HG03095 (cell line): Measurements from ENCODE around the gene SLC4A11.

Experiments
- ATAC-seq: cut with Tn5 transposase; IDR thresholded peaks from one replicate; pipeline ENCODE4 v1.9.1; 2021; ENCODE audit warnings: moderate library complexity; ENCODE audit not compliant: unreplicated experiment

The SLC4A11 gene

DNA sequence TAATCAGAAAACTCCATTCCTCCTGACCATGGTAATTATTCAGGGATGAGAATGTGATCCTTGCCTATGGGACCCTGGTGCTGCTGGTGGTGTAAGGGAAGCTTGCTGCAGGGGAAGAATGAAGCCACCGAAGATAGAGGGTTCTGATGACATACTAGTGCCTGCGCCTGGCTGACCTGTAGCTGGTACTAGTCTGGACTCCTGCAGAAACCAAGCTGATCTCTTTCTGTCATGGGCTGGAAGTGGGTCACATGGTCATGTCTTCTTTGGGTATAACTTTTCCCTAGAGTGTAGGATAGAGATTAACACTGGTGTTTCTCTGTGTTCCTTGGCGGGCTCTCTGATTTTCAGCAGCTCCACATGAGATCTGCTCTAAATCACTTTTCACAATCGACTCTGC lies 8.6 kb upstream of the SLC4A11 start:
- no peak for ATAC-seq

- no peak for ATAC-seq
Observed at GRCh38 chr20:3246682-3247081, 7.7 kb upstream of the SLC4A11 start.

DNA sequence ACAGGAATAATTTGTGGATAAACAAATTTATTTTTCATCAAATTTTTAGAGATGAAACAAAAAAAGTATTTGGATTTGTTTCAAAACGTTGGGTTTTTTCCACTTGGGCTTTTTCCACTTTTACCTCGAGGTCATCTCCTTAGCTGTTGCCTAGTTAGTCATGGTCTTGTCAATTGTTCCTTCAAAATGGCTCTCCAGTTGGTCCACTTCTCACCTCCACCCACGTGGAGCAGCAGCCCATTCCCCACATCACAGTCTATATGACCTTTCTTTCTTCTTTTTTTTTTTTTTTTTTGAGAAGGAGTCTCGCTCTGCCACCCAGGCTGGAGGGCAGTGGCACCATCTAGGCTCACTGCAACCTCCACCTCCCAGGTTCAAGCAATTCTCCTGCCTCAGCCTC lies 6.7 kb upstream of the SLC4A11 start:
- no peak for ATAC-seq

- no peak for ATAC-seq
Observed at GRCh38 chr20:3245156-3245555, 6.2 kb upstream of the SLC4A11 start.

- no peak for ATAC-seq
Observed at GRCh38 chr20:3244613-3245012, 5.6 kb upstream of the SLC4A11 start.

DNA sequence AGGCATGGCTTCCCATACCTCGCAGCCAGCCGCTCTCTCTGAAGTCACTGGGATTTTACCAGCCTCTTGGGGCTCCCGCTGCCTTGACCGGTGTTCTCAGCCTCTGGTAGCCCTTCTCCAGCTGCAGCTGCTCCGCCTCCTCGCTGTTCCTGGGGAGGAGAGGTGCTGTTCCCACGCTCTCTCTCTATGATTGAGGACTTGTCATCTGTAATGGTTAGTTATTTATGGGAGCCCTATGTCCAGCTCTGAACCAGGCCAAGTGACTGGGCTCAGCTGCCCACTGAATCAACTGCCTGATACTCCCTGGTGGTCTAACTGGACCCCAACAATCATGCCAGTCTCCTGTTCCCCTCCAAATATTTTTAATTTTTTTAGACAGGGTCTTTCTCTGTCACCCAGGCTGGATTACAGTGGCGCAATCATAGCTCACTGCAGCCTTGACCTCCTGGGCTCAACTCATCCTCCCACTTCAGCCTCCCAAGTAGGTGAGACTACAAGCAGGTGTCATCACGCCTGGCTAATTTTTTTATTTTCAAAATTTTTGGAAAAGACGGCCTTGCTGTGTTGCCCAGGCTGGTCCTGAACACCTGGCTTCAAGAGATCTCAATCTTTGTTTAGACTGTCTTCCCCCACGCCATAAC lies 4.8 kb upstream of the SLC4A11 start:
- ATAC-seq, result no peak

GRCh38 chr20:3242172-3242692 lies 3.2 kb upstream of the SLC4A11 start:
- ATAC-seq, result no peak

GRCh38 chr20:3240776-3241363 lies 1.9 kb upstream of the SLC4A11 start:
- no peak for ATAC-seq

DNA sequence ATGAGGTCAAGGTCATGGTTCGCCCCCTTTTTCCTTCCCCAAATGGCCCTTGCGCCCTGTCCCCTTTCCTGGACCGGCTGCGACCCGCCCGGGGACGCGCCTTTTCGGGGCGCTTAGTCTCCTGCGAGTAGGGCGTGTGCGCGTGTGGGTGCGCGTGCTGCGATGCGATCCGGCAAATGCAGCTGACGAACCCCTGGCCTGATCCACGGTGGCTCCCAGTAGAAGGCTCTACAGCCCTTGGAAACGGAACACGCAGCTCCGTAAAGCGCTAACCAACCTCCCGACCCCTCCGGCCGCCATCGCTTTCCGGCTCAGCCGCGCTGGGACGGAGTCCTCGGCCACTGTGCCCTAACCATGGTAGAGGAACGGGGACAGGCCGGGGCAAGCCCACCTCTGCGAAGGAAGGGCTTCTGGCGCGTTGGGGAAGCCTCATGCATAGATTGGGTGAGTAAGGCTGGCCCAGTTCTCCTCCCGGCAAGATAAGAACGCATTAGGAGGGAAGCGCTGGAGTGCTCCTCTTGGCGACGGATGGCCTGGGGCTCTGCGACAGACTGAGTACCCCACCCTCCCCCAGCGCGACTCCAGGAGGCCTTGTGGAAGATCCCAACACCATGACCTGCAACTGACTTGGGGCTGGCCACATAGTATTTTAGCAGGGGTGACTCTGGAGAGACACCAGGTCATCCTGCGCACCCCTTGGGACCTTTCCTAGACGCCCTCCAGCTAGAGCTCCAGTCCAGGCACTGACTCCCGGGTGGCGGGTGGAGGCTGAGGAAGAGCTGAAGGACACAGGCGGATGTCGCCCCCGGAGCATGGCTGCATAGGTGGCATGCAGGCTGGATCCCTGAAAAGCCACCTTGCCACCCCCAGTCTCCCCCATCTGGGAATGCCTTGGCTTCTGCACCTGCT lies 1.1 kb upstream of the SLC4A11 start:
- no peak for ATAC-seq

- ATAC-seq, result no peak
Observed at GRCh38 chr20:3238616-3239025, 369 bp downstream of the SLC4A11 start.

DNA sequence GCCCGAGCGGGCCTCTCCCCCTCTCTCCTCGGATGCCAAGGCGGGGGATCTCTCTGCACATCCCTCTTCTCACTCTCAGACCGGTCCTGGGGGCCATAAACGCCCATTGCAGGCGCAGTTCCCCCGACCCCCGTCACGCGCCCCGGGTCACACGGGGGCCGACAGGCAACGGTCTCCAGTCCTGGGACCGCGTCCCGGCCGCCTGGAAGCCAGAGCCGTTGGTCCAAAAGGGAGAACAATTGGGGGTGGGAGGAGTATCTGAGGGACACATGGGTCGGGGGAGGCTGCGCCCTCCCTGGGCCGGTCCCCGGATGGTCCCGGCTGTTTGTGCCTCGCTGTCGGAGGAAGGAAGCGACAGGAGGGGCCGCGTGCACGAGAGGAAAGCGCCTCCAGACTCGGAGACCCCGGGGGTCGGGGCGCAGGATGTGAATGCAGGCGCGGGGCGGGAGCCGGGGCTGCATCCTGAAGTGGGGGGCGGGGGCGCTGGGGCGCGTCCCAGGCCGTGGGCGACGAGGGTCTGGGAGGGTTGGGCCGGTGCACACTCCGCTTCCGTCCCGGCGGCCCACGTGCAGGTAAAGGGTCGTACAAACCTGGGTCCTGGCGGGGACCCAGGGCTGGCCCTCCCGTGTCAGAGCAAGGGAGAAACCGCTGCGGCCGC lies 903 bp downstream of the SLC4A11 start:
- no peak for ATAC-seq

GRCh38 chr20:3237011-3237957 lies 1.7 kb downstream of the SLC4A11 start:
- ATAC-seq, result no peak

DNA sequence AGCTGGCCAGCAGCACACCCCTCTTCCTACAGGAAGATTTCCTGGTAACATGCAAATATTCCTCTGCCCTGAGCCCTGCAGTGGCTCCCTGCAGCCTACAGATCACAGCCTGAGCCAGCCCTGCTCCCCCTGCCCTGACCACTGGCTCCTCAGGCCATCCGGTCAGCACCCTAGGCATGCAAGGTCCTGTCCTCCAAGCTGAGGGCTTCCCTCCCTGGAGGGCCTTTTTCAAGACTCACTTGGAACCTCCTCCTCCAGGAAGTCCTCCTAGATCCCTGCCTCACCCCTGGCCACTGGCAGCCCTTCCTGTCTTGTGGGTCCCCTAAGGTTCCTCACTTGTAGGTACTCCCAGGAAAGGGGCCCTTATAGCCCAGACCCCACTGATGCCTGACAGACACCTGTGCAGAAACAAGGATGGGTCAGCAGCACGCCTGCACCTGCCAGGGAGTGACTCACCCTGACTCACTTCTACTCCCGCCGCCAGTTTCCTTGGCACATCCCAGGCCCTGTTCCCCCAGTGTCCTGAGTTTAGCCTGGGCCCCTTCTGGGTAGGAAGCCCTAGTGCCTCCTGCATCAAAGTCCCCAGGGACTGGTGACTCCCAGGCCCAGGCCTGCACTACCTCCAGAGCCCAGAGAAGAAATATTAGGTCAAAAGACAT lies 3.2 kb downstream of the SLC4A11 start:
- no peak for ATAC-seq

DNA sequence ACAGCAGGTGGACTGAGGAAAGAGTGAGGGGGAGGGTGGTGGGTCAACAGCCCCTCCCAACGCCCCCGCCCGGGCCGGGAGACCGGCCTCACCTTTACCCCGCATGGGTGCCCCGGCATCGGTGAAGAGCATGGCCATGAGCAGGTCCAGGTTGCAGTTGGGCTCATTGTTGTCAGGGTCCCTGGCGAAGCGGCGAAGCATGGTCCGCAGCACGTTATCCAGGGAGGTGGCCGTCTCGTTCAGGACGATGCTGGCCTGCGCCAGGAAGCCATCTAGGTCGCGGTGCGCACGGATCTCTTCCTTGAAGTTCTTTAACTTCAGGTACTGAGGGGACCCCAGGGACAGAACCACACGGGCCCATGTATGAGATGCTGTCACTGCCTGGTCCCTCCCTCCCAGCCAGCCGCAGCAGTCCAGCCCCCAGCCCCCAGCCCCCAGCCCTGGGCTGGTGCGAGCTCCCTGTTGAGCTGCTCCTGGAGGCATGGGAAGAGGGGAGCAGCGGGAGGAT lies 4.9 kb downstream of the SLC4A11 start:
- ATAC-seq, result no peak

- ATAC-seq, result no peak
Observed at GRCh38 chr20:3233131-3233990, 5.6 kb downstream of the SLC4A11 start.

- no peak for ATAC-seq
Observed at GRCh38 chr20:3231889-3232588, 7.0 kb downstream of the SLC4A11 start.

DNA sequence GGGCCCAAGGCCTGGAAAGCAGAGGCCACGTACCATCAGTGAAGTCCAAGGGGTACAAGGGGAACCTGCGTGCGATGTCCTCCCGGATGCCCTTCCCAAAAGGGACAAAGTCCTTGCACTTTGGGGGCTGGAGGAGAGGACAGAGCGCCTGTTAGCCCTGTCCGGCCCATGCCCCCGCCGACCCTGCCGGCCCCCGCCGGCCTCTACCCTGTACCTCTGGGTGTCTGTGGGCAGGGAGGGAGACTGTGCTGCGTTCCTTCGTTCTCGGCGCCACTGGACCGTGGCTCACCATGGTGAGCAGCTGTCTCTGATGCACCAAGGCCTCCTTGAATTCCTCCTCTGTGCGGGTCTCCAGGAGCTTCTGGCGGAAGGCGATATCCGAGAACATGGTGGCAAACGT lies 7.9 kb downstream of the SLC4A11 start:
- ATAC-seq, result no peak

DNA sequence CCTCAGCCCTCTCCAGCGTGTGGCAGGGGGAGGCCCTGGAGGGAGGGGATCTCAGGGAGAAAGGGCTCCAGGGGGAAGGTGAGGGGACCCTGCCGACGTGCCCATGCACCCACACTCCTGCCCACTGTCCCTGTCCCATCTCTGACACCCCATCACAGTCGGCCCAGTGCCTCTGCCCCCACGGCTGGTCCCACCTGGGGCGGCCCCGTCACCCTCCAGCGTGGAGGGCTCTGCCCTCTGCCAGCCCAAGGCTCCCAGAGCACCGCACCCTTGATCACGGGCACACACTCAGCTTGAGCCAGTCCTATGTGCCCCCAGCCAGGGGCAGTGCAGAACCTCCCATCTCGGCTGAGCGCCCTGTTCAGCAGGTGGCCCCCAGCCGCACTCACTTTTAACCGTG lies 9.2 kb downstream of the SLC4A11 start:
- no peak for ATAC-seq
